GM12872 (cell line): Measurements from ENCODE around the gene SLC39A11.

Source experiments
- CTCF ChIP-seq: IDR thresholded peaks from 3 replicates; pipeline ENCODE4 v1.5.1; 2011; ENCODE audit warnings: low read depth, mild to moderate bottlenecking, low read length, moderate library complexity; ENCODE audit not compliant: insufficient read depth

The SLC39A11 gene

GRCh38 chr17:72837335-72837734 is 255.2 kb downstream of the SLC39A11 start:
- TF ChIP-seq CTCF: no peak

- TF ChIP-seq CTCF: no peak
Observed at GRCh38 chr17:72833128-72833765, 259.2 kb downstream of the SLC39A11 start.

GRCh38 chr17:72832306-72832705 is 260.2 kb downstream of the SLC39A11 start:
- no peak for TF ChIP-seq CTCF

- TF ChIP-seq CTCF: no peak
Observed at GRCh38 chr17:72829883-72830282, 262.6 kb downstream of the SLC39A11 start.

- TF ChIP-seq CTCF: 0 out of 3 replicates have a peak, but pooled peaks have one; percentile 1
Observed at GRCh38 chr17:72826602-72827001, 265.9 kb downstream of the SLC39A11 start.

- TF ChIP-seq CTCF: no peak
Observed at GRCh38 chr17:72825218-72825617, 267.3 kb downstream of the SLC39A11 start.

- TF ChIP-seq CTCF: no peak
Observed at GRCh38 chr17:72822358-72823023, 270.0 kb downstream of the SLC39A11 start.
